Loucy (cell line): ENCODE results near the gene NLGN1.

ENCODE experiments used
- CTCF ChIP-seq: fragments of 200-600 bp; sonication (generic); conservative IDR thresholded peaks from 2 replicates; pipeline ENCODE4 v1.5.1; 2014; ENCODE audit warnings: mild to moderate bottlenecking, antibody characterized with exemption, low read length
- EZH2phosphoT487 ChIP-seq: fragments of 200-600 bp; IDR thresholded peaks from 2 replicates; pipeline ENCODE4 v1.6.1; 2018; ENCODE audit warnings: antibody characterized with exemption, mild to moderate bottlenecking, moderate library complexity, borderline replicate concordance

GRCh38 chr3:173912126-173912525 lies 514.6 kb downstream of the NLGN1 start:
- TF ChIP-seq CTCF (no peak), EZH2phosphoT487 (no peak)
